ENCODE results near the gene LENG8. TPM values are rescaled to one million over a fixed set of nuclear protein-coding genes. Genes with fewer than 3 reads are reported as not detected.

Gene LENG8
- total and polyA plus RNA-seq, 2 of the 4 experiments (the other 2 are of a cell fraction) = 21.1 to 93.9 TPM

- H4K20me1 ChIP-seq (ENCODE audit: insufficient read depth, low read length) = no peaks in the 10 kb centered on the region
Measured at GRCh38 chr19:54506079-54506478, 57.1 kb downstream of the LENG8 start.

More at GRCh38 chr19:54506079-54506478, 57.1 kb downstream of the LENG8 start:
- 50% methylated on average over 4 of the region's 10 CpGs; no CpG with 5 or more reads in 1 of the 2 experiments for WGBS, 2 experiments (ENCODE audit: extremely low coverage in 2 of 2, insufficient read length in 1 of 2)
- Histone ChIP-seq H2BK20ac (ENCODE audit: low read depth, low read length) (no peak overlapping the region), H3K9ac (ENCODE audit: low read depth, low read length) (no peak overlapping the region), H3K27me3 (ENCODE audit: control insufficient read depth, insufficient read depth, low read length) (no peaks in the 10 kb centered on the region), H2AFZ (replicated peaks; ENCODE audit: low read length, poor library complexity) (no peak overlapping the region), H3K56ac (ENCODE audit: extremely low read depth, insufficient read depth, low read length) (no peak overlapping the region), H3K4me3 (ENCODE audit: insufficient read depth, low read depth, low read length) (no peak overlapping the region), H4K91ac (ENCODE audit: insufficient read depth, low read depth, low read length) (no peak overlapping the region), H3K4me2 (ENCODE audit: low read depth, low read length) (no peak overlapping the region), H3K23ac (ENCODE audit: low read depth, low read length) (no peak overlapping the region), H3K27ac (ENCODE audit: insufficient read depth, low read length) (no peak overlapping the region), H4K8ac (ENCODE audit: low read depth in 2 of 2, low read length in 2 of 2) (no peak overlapping the region), H3K36me3 (ENCODE audit: control insufficient read depth, insufficient read depth, low read length) (no peaks in the 10 kb centered on the region), H2BK120ac (ENCODE audit: low read depth, low read length) (no peak overlapping the region), H2BK15ac (ENCODE audit: low read depth, low read length) (no peak overlapping the region), H2BK5ac (ENCODE audit: low read depth, low read length, poor library complexity, severe bottlenecking) (no peak overlapping the region), H2AK5ac (ENCODE audit: low read depth, low read length) (no peak overlapping the region), H3K9me3 (ENCODE audit: control insufficient read depth, insufficient read depth, low read length) (peaks cover 10% of the 10 kb centered on the region), H2AK9ac (replicated peaks; ENCODE audit: low read depth, low read length, poor library complexity) (no peak overlapping the region), H4K5ac (ENCODE audit: low read depth, low read length) (no peak overlapping the region), H3K4ac (ENCODE audit: low read depth, low read length) (no peak overlapping the region), H3K4me1 (ENCODE audit: control insufficient read depth, insufficient read depth, low read length) (no peaks in the 10 kb centered on the region), H3K18ac (ENCODE audit: low read depth, low read length) (no peak overlapping the region), H3K79me1 (ENCODE audit: low read depth in 1 of 2, low read length in 2 of 2) (no peaks in the 10 kb centered on the region), H3K14ac (replicated peaks; ENCODE audit: low read depth, low read length) (no peak overlapping the region), H3K9me1 (ENCODE audit: insufficient read depth, low read length) (no peaks in the 10 kb centered on the region)
- dilution Hi-C loops (cut with HindIII; ENCODE audit: low sequenced_read_pairs, unreplicated experiment) = no loop called here
- ChIA-PET POLR2A (ENCODE audit: unreplicated experiment) (no interaction called here), CTCF (no interaction called here)
- TF ChIP-seq CEBPB (IDR thresholded peaks at IDR 0.05; ENCODE audit: low read depth, low read length) = no peak
- no peak for TF ChIP-seq CTCF (conservative IDR thresholded peaks at IDR 0.05; ENCODE audit: low read depth, low read length)
- TF ChIP-seq FOS (IDR thresholded peaks at IDR 0.05; ENCODE audit: low read depth, low read length) = no peak
- no peak for TF ChIP-seq ELK1 (IDR thresholded peaks at IDR 0.05; ENCODE audit: borderline replicate concordance, low read depth, low read length)
- TF ChIP-seq MXI1 (IDR thresholded peaks at IDR 0.05; ENCODE audit: borderline replicate concordance, low read depth, low read length) = no peak
- no peak for TF ChIP-seq CHD1 (IDR thresholded peaks at IDR 0.05; ENCODE audit: low read depth, low read length)
- no peak for TF ChIP-seq BHLHE40 (IDR thresholded peaks at IDR 0.05; ENCODE audit: low read depth, low read length)
- TF ChIP-seq SMC3 (IDR thresholded peaks at IDR 0.05; ENCODE audit: low read depth, low read length) = no peak
- TF ChIP-seq RFX5 (IDR thresholded peaks at IDR 0.05; ENCODE audit: low read depth, low read length) = no peak
- TF ChIP-seq RCOR1 (IDR thresholded peaks at IDR 0.05; ENCODE audit: insufficient replicate concordance, low read length) = no peak
- no peak for TF ChIP-seq MAFK (IDR thresholded peaks at IDR 0.05; ENCODE audit: low read depth, low read length)
- no peak for TF ChIP-seq MAZ (IDR thresholded peaks at IDR 0.05; ENCODE audit: borderline replicate concordance, low read depth, low read length)
- TF ChIP-seq RAD21 (IDR thresholded peaks at IDR 0.05; ENCODE audit: low read length) = no peak
- TF ChIP-seq POLR2A (IDR thresholded peaks at IDR 0.05; ENCODE audit: low read depth, low read length) = no peak
- TF ChIP-seq NFE2L2 (IDR thresholded peaks at IDR 0.05; ENCODE audit: low read depth, low read length) = no peak
- intact Hi-C loops (cut with micrococcal nuclease) = no loop called here
- in situ Hi-C loops (cut with MboI; ENCODE audit: low sequenced_read_pairs) = no loop called here
- BruUV-seq (replicated peaks) = no TSS peak
- ATAC-seq (ENCODE audit: low read depth) (no peak), DNase-seq (no peak)

Measured in IMR-90 (cell line).